Measurements from ENCODE around the gene CCDC187. TPM values are rescaled to one million over a fixed set of nuclear protein-coding genes. Genes with fewer than 3 reads are reported as not detected.
A peak's percentile ranks its signal among the peaks of the same experiment; 100 is the strongest.

CCDC187 gene
- total RNA-seq, 5 donors from 2014 or later (not counting 1 experiment from before 2014, with no cell fraction given): 0.07 to 0.20 (median 0.09) TPM; not detected in 1

GRCh38 chr9:136327304-136327974 is 23.5 kb upstream of the CCDC187 start, which contains the start of gene GPSM1:
GPSM1 (plus strand) TSS chr9:136327539; CDS start chr9:136327696, 157 bp downstream.
- no peaks in the 10 kb centered on the region for H3K36me3 Mint-ChIP-seq
- H3K9me3 Mint-ChIP-seq: no peaks in the 10 kb centered on the region
- H3K4me1 ChIP-seq (ENCODE audit: control insufficient read depth in 1 of 2, extremely low read depth in 1 of 2, insufficient read depth in 2 of 2, low read length in 2 of 2): peaks cover 0 to 35% of the 10 kb centered on the region in 2 experiments
- ChIA-PET CTCF (no interaction called here), POLR2A (interaction anchor here in 1 of 2 donors (0.6 kb wide), 1 partner anchor 1226 kb away, joined by 3 read pairs; no protein-coding TSS in a partner anchor)
- H3K4me3 ChIP-seq (ENCODE audit: control insufficient read depth in 1 of 2, extremely low read depth in 1 of 2, low read length in 1 of 2): peak within 1 kb of the TSS; percentile 32 to 39
- peaks cover 4 to 6% (median 4%) of the 10 kb centered on the region in 3 donors for H3K4me1 Mint-ChIP-seq
- H3K27me3 ChIP-seq (replicated peaks in 1 of 2; ENCODE audit: control insufficient read depth in 2 of 2, extremely low read depth in 1 of 2, insufficient read depth in 2 of 2, low read length in 1 of 2): peaks cover 0 to 39% of the 10 kb centered on the region in 2 experiments
- DNase-seq (peak in 22 of 35 experiments; percentile 8 to 61 (median 29)), ATAC-seq (replicated peaks in 1 of 4) (peak; percentile 65 to 78 (median 68))
- H3K4me3 Mint-ChIP-seq: peak within 1 kb of the TSS; percentile 62 to 72 (median 65)
- H3K27ac Mint-ChIP-seq: no peak within 1 kb of the TSS
- peaks cover 0 to 3% of the 10 kb centered on the region in 2 donors for H3K27me3 Mint-ChIP-seq
- no peaks in the 10 kb centered on the region for H3K36me3 ChIP-seq (ENCODE audit: control insufficient read depth in 2 of 2, extremely low read depth in 1 of 2, insufficient read depth in 1 of 2, low read length in 1 of 2)
- WGBS (ENCODE audit: insufficient coverage): under 1% methylated on average over 64 of the region's 88 CpGs
- H3K27ac ChIP-seq (ENCODE audit: low read length): no peak within 1 kb of the TSS
- H3K9me3 ChIP-seq: no peaks in the 10 kb centered on the region

- 34% methylated on average over 12 of the region's 17 CpGs for WGBS (ENCODE audit: insufficient coverage)
- H3K27ac ChIP-seq (ENCODE audit: low read length): no peak overlapping the region
Observed at GRCh38 chr9:136326761-136327303, 22.9 kb upstream of the CCDC187 start.

GRCh38 chr9:136326061-136326760 is 22.3 kb upstream of the CCDC187 start:
- WGBS (ENCODE audit: insufficient coverage): 39% methylated on average over 16 of the region's 28 CpGs
- H3K36me3 Mint-ChIP-seq: no peaks in the 10 kb centered on the region
- no peaks in the 10 kb centered on the region for H3K9me3 Mint-ChIP-seq
- H3K4me3 Mint-ChIP-seq: peak overlapping the region; percentile 6 to 65 (median 62)
- no peak for DNase-seq
- H3K27me3 Mint-ChIP-seq: peaks cover 0 to 3% of the 10 kb centered on the region in 2 donors
- H3K27me3 ChIP-seq (replicated peaks in 1 of 2; ENCODE audit: control insufficient read depth in 2 of 2, extremely low read depth in 1 of 2, insufficient read depth in 2 of 2, low read length in 1 of 2): peaks cover 0 to 39% of the 10 kb centered on the region in 2 experiments
- no peaks in the 10 kb centered on the region for H3K9me3 ChIP-seq
- no peak overlapping the region for H3K27ac Mint-ChIP-seq
- H3K27ac ChIP-seq (ENCODE audit: low read length): no peak overlapping the region
- ChIA-PET POLR2A (no interaction called here), CTCF (no interaction called here)
- peaks cover 4 to 6% (median 4%) of the 10 kb centered on the region in 3 donors for H3K4me1 Mint-ChIP-seq
- H3K4me3 ChIP-seq (ENCODE audit: control insufficient read depth in 1 of 2, extremely low read depth in 1 of 2, low read length in 1 of 2): no peak overlapping the region
- H3K36me3 ChIP-seq (ENCODE audit: control insufficient read depth in 2 of 2, extremely low read depth in 1 of 2, insufficient read depth in 1 of 2, low read length in 1 of 2): no peaks in the 10 kb centered on the region
- ATAC-seq (replicated peaks in 1 of 4): no peak
- H3K4me1 ChIP-seq (ENCODE audit: control insufficient read depth in 1 of 2, extremely low read depth in 1 of 2, insufficient read depth in 2 of 2, low read length in 2 of 2): peaks cover 0 to 31% of the 10 kb centered on the region in 2 experiments

More at GRCh38 chr9:136326761-136327303, 22.9 kb upstream of the CCDC187 start:
- POLR2A ChIA-PET: no interaction called here
- Mint-ChIP-seq H3K36me3 (no peaks in the 10 kb centered on the region), H3K27ac (no peak overlapping the region), H3K9me3 (no peaks in the 10 kb centered on the region), H3K27me3 (peaks cover 0 to 3% of the 10 kb centered on the region in 2 donors), H3K4me1 (peaks cover 4 to 6% (median 4%) of the 10 kb centered on the region in 3 donors), H3K4me3 (peak overlapping the region; percentile 62 to 72 (median 65))
- H3K4me3 ChIP-seq (ENCODE audit: control insufficient read depth in 1 of 2, extremely low read depth in 1 of 2, low read length in 1 of 2): peak overlapping the region; percentile 32 to 33
- CTCF ChIA-PET: no interaction called here
- no peaks in the 10 kb centered on the region for H3K9me3 ChIP-seq
- peaks cover 0 to 33% of the 10 kb centered on the region in 2 experiments for H3K4me1 ChIP-seq (ENCODE audit: control insufficient read depth in 1 of 2, extremely low read depth in 1 of 2, insufficient read depth in 2 of 2, low read length in 2 of 2)
- no peaks in the 10 kb centered on the region for H3K36me3 ChIP-seq (ENCODE audit: control insufficient read depth in 2 of 2, extremely low read depth in 1 of 2, insufficient read depth in 1 of 2, low read length in 1 of 2)
- ATAC-seq (replicated peaks in 1 of 4) (peak in 1 of 4 experiments; percentile 10), DNase-seq (no peak)
- H3K27me3 ChIP-seq (replicated peaks in 1 of 2; ENCODE audit: control insufficient read depth in 2 of 2, extremely low read depth in 1 of 2, insufficient read depth in 2 of 2, low read length in 1 of 2): peaks cover 0 to 39% of the 10 kb centered on the region in 2 experiments

GRCh38 chr9:136325358-136325757 is 21.5 kb upstream of the CCDC187 start:
- H3K4me3 ChIP-seq (ENCODE audit: control insufficient read depth in 1 of 2, extremely low read depth in 1 of 2, low read length in 1 of 2): no peak overlapping the region
- peaks cover 0 to 3% of the 10 kb centered on the region in 2 donors for H3K27me3 Mint-ChIP-seq
- no peaks in the 10 kb centered on the region for H3K36me3 ChIP-seq (ENCODE audit: control insufficient read depth in 2 of 2, extremely low read depth in 1 of 2, insufficient read depth in 1 of 2, low read length in 1 of 2)
- H3K36me3 Mint-ChIP-seq: no peaks in the 10 kb centered on the region
- peaks cover 0 to 31% of the 10 kb centered on the region in 2 experiments for H3K4me1 ChIP-seq (ENCODE audit: control insufficient read depth in 1 of 2, extremely low read depth in 1 of 2, insufficient read depth in 2 of 2, low read length in 2 of 2)
- peaks cover 4 to 6% (median 4%) of the 10 kb centered on the region in 3 donors for H3K4me1 Mint-ChIP-seq
- ATAC-seq (replicated peaks in 1 of 4): no peak
- POLR2A ChIA-PET: no interaction called here
- WGBS (ENCODE audit: insufficient coverage): 93% methylated on average over 13 of the region's 13 CpGs
- H3K9me3 ChIP-seq: no peaks in the 10 kb centered on the region
- peak overlapping the region in 1 of 3 donors; percentile 6 for H3K4me3 Mint-ChIP-seq
- no peak overlapping the region for H3K27ac ChIP-seq (ENCODE audit: low read length)
- no peak for DNase-seq
- no peaks in the 10 kb centered on the region for H3K9me3 Mint-ChIP-seq
- H3K27me3 ChIP-seq (replicated peaks in 1 of 2; ENCODE audit: control insufficient read depth in 2 of 2, extremely low read depth in 1 of 2, insufficient read depth in 2 of 2, low read length in 1 of 2): peaks cover 0 to 39% of the 10 kb centered on the region in 2 experiments
- H3K27ac Mint-ChIP-seq: no peak overlapping the region
- CTCF ChIA-PET: no interaction called here

GRCh38 chr9:136324501-136325300 is 20.8 kb upstream of the CCDC187 start:
- H3K9me3 Mint-ChIP-seq: no peaks in the 10 kb centered on the region
- Histone ChIP-seq H3K36me3 (ENCODE audit: control insufficient read depth in 2 of 2, extremely low read depth in 1 of 2, insufficient read depth in 1 of 2, low read length in 1 of 2) (no peaks in the 10 kb centered on the region), H3K4me3 (ENCODE audit: control insufficient read depth in 1 of 2, extremely low read depth in 1 of 2, low read length in 1 of 2) (no peak overlapping the region), H3K27ac (ENCODE audit: low read length) (no peak overlapping the region), H3K4me1 (ENCODE audit: control insufficient read depth in 1 of 2, extremely low read depth in 1 of 2, insufficient read depth in 2 of 2, low read length in 2 of 2) (peaks cover 0 to 31% of the 10 kb centered on the region in 2 experiments), H3K27me3 (replicated peaks in 1 of 2; ENCODE audit: control insufficient read depth in 2 of 2, extremely low read depth in 1 of 2, insufficient read depth in 2 of 2, low read length in 1 of 2) (peaks cover 0 to 39% of the 10 kb centered on the region in 2 experiments), H3K9me3 (no peaks in the 10 kb centered on the region)
- 83% methylated on average over 21 of the region's 24 CpGs for WGBS (ENCODE audit: insufficient coverage)
- DNase-seq: no peak
- ChIA-PET POLR2A (no interaction called here), CTCF (no interaction called here)
- no peaks in the 10 kb centered on the region for H3K36me3 Mint-ChIP-seq
- ATAC-seq (replicated peaks in 1 of 4): no peak
- H3K27me3 Mint-ChIP-seq: peaks cover 0 to 3% of the 10 kb centered on the region in 2 donors
- H3K4me1 Mint-ChIP-seq: peaks cover 4 to 6% (median 4%) of the 10 kb centered on the region in 3 donors
- H3K4me3 Mint-ChIP-seq: no peak overlapping the region
- no peak overlapping the region for H3K27ac Mint-ChIP-seq

Measured in T-cell (primary cell).